ENCODE results near the gene CAPN5.

DNA sequence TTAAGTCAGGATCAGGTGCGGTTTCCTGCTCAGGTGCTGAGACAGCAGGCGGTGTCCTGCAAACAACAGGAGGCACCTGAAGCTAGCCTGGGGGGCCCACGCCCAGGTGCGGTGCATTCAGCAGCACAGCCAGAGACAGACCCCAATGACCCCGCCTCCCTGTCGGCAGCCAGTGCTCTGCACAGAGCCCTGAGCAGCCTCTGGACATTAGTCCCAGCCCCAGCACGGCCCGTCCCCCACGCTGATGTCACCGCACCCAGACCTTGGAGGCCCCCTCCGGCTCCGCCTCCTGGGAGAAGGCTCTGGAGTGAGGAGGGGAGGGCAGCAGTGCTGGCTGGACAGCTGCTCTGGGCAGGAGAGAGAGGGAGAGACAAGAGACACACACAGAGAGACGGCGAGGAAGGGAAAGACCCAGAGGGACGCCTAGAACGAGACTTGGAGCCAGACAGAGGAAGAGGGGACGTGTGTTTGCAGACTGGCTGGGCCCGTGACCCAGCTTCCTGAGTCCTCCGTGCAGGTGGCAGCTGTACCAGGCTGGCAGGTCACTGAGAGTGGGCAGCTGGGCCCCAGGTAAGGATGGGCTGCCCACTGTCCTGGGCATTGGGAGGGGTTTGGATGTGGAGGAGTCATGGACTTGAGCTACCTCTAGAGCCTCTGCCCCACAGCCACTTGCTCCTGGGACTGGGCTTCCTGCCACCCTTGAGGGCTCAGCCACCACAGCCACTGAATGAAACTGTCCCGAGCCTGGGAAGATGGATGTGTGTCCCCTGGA, 61.3 kb downstream of the CAPN5 start, which contains the start of gene MYO7A:
- no peak for TF ChIP-seq RAD21 (conservative IDR thresholded peaks at IDR 0.05 in 1 of 2, IDR thresholded peaks at IDR 0.05 in 1 of 2)
- no peak for TF ChIP-seq ZC3H11A (IDR thresholded peaks at IDR 0.05)
- TF ChIP-seq ZFP36 (IDR thresholded peaks at IDR 0.05; ENCODE audit: borderline replicate concordance, partially characterized antibody), result no peak
- no peak for TF ChIP-seq JUNB (IDR thresholded peaks at IDR 0.05)
- TF ChIP-seq RCOR1 (IDR thresholded peaks at IDR 0.05; ENCODE audit: low read depth, low read length), result no peak
- no peak for TF ChIP-seq CEBPB (IDR thresholded peaks at IDR 0.05)
- TF ChIP-seq BHLHE40 (IDR thresholded peaks at IDR 0.05; ENCODE audit: low read depth, low read length), result no peak
- no peak for TF ChIP-seq MAX (IDR thresholded peaks at IDR 0.05)
